CD14-positive monocyte (primary cell): ENCODE data around the gene GRIK5. TPM values are rescaled to one million over a fixed set of nuclear protein-coding genes. Genes with fewer than 3 reads are reported as not detected.

Experiments
- DNase-seq, 3 donors: peaks; one replicate each; pipeline ENCODE4 v3.0.0-alpha.2; 2011 to 2022
- H2AFZ ChIP-seq: 2 replicates; pipeline ENCODE4 v1.6.0; 2012; ENCODE audit warnings: mild to moderate bottlenecking, low read depth, low read length, inconsistent platforms; ENCODE audit not compliant: insufficient read depth, poor library complexity, severe bottlenecking
- H3K27ac ChIP-seq, 2 donors: 1 replicate in 1 of 2; 2 replicates in 1 of 2; pipeline ENCODE4 v1.5.1; 2012 to 2013; ENCODE audit warnings: low read length in 2 of 2, control low read depth in 1 of 2, inconsistent platforms in 1 of 2, low read depth in 1 of 2, mild to moderate bottlenecking in 1 of 2
- H3K27me3 ChIP-seq, 2 donors: one replicate each; pipeline versions ENCODE4 v1.6.0 to v1.6.1; 2011 to 2013; ENCODE audit warnings: low read length in 2 of 2; ENCODE audit not compliant: control insufficient read depth in 2 of 2, insufficient read depth in 2 of 2
- H3K36me3 ChIP-seq, 2 donors: replicated peaks in 1 of 2; 1 replicate in 1 of 2; 2 replicates in 1 of 2; pipeline versions ENCODE4 v1.5.1 to v1.6.1; 2012 to 2013; ENCODE audit warnings: low read length in 2 of 2, control low read depth in 1 of 2, inconsistent platforms in 1 of 2, mild to moderate bottlenecking in 1 of 2; ENCODE audit not compliant: insufficient read depth in 2 of 2, control insufficient read depth in 1 of 2
- H3K4me1 ChIP-seq, 2 donors: 1 replicate in 1 of 2; 2 replicates in 1 of 2; pipeline versions ENCODE4 v1.5.1 to v1.6.1; 2012 to 2013; ENCODE audit warnings: low read length in 2 of 2, control low read depth in 1 of 2, inconsistent platforms in 1 of 2, mild to moderate bottlenecking in 1 of 2, moderate library complexity in 1 of 2; ENCODE audit not compliant: insufficient read depth in 2 of 2, control insufficient read depth in 1 of 2
- H3K4me2 ChIP-seq: replicated peaks from 2 replicates; pipeline ENCODE3; 2012; ENCODE audit warnings: low read length, moderate library complexity, mild to moderate bottlenecking; ENCODE audit not compliant: poor library complexity, severe bottlenecking; ENCODE audit errors: extremely low read depth
- H3K4me3 ChIP-seq, 3 experiments: fragments of 200-600 bp in 1 of 3; sonication (generic) in 1 of 3; replicated peaks in 1 of 3; 1 replicate in 2 of 3; 2 replicates in 1 of 3; pipeline ENCODE4 v1.5.1; 2011 to 2013; ENCODE audit warnings: low read length in 3 of 3, mild to moderate bottlenecking in 3 of 3, control low read depth in 2 of 3, low read depth in 2 of 3, inconsistent platforms in 1 of 3, moderate library complexity in 1 of 3
- H3K79me2 ChIP-seq: 2 replicates; pipeline ENCODE4 v1.6.0; 2012; ENCODE audit warnings: mild to moderate bottlenecking, control low read depth, inconsistent platforms, low read length, moderate library complexity; ENCODE audit not compliant: insufficient read depth
- H3K9ac ChIP-seq: 2 replicates; pipeline ENCODE4 v1.6.0; 2017; ENCODE audit warnings: low read length, mild to moderate bottlenecking; ENCODE audit not compliant: insufficient read depth, poor library complexity, severe bottlenecking
- H3K9me3 ChIP-seq, 2 donors: replicated peaks in 1 of 2; 1 replicate in 1 of 2; 2 replicates in 1 of 2; pipeline versions ENCODE4 v1.5.1 to v1.6.1; 2012 to 2013; ENCODE audit warnings: low read length in 2 of 2, control low read depth in 1 of 2; ENCODE audit not compliant: control insufficient read depth in 1 of 2, insufficient read depth in 1 of 2
- H4K20me1 ChIP-seq: 2 replicates; pipeline ENCODE4 v1.6.0; 2012; ENCODE audit warnings: mild to moderate bottlenecking, low read length, control low read depth, moderate library complexity; ENCODE audit not compliant: insufficient read depth
- H3K27ac Mint-ChIP-seq, 7 donors: one replicate each; pipeline ENCODE4 v1.8.0; 2020; ENCODE audit warnings: mild to moderate bottlenecking in 7 of 7, mixed read lengths in 7 of 7, moderate library complexity in 6 of 7, inconsistent platforms in 2 of 7
- H3K27me3 Mint-ChIP-seq, 3 donors: one replicate each; pipeline ENCODE4 v1.8.0; 2021 to 2022; ENCODE audit warnings: low read depth in 3 of 3, mild to moderate bottlenecking in 3 of 3, mixed read lengths in 3 of 3, moderate library complexity in 3 of 3, inconsistent platforms in 1 of 3
- H3K36me3 Mint-ChIP-seq, 2 donors: one replicate each; pipeline ENCODE4 v1.8.0; 2020; ENCODE audit warnings: mixed read lengths in 2 of 2, inconsistent platforms in 1 of 2, mild to moderate bottlenecking in 1 of 2
- H3K4me1 Mint-ChIP-seq: one replicate; pipeline ENCODE4 v1.8.0; 2020; ENCODE audit warnings: mild to moderate bottlenecking, mixed read lengths
- H3K4me3 Mint-ChIP-seq, 2 donors: one replicate each; pipeline ENCODE4 v1.8.0; 2020; ENCODE audit warnings: mild to moderate bottlenecking in 2 of 2, mixed read lengths in 2 of 2, moderate library complexity in 1 of 2
- H3K9me3 Mint-ChIP-seq, 7 donors: one replicate each; pipeline ENCODE4 v1.8.0; 2020 to 2022; ENCODE audit warnings: mixed read lengths in 7 of 7, mild to moderate bottlenecking in 6 of 7, moderate library complexity in 6 of 7, inconsistent platforms in 2 of 7
- CTCF ChIP-seq: fragments of 200-600 bp; IDR thresholded peaks from one replicate; pipeline ENCODE4 v1.8.0; 2022; ENCODE audit warnings: antibody characterized with exemption, mild to moderate bottlenecking
- WGBS: methylation state at CpG from one replicate; pipeline ENCODE4 v1.1.5; 2013; ENCODE audit warnings: missing lambda C conversion rate; ENCODE audit not compliant: insufficient coverage; 5-methylcytosine and 5-hydroxymethylcytosine counted together
- intact Hi-C, 2 donors: fragments of 100-400 bp; cut with micrococcal nuclease; formaldehyde crosslinking; loops; one replicate each; pipeline versions ENCODE4 v1.15.0 to v1.15.1; 2023
- polyA plus RNA-seq, 3 donors: library from polyadenylated mRNA; depleted of rRNA in 1 of 3; unstranded in 2 of 3; stranded (reverse) in 1 of 3; fragments of 300-500 nt in 2 of 3; fragments of >200 nt in 1 of 3; fragmentation: Illumina TruSeq in 2 of 3; gene quantifications; 1 replicate in 2 of 3; 2 replicates in 1 of 3; pipeline ENCODE4 v1.2.3, GENCODE V29; 2012 to 2021

GRIK5 gene
- polyA plus RNA-seq, 3 donors: 0.12 to 0.28 TPM; not detected in 1

DNA sequence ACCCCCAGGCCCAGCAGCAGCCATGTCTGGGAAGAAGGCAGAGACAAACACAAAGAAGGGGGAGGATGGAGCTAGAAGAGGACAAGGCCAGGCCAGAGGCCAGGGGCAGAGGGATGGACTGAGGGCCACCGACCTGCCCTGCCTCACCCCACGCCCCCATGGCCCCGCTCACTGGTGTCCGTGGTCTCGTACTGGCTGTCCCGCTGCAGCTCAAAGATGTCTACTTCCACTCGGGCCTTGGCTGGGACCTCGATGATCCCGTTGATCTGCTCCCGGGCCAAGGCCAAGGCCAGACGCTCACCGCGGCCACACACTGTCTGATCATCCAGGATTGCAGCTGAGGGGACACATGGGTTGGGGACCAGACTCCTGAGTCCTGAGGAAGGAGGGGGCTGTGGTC, 5.0 kb downstream of the GRIK5 start:
- Mint-ChIP-seq H3K27me3 (peaks cover 0 to 3% (median 2%) of the 10 kb centered on the region in 3 donors), H3K4me3 (no peak overlapping the region), H3K36me3 (no peaks in the 10 kb centered on the region), H3K4me1 (no peaks in the 10 kb centered on the region), H3K27ac (no peak overlapping the region), H3K9me3 (no peaks in the 10 kb centered on the region)
- no peaks in the 10 kb centered on the region for H4K20me1 ChIP-seq
- no peak overlapping the region for H3K4me3 ChIP-seq
- no peak overlapping the region for H2AFZ ChIP-seq
- H3K27me3 ChIP-seq: peaks cover 0 to 16% of the 10 kb centered on the region in 2 donors
- no peak for DNase-seq
- 98% methylated on average over 13 of the region's 13 CpGs for WGBS
- H3K36me3 ChIP-seq: no peaks in the 10 kb centered on the region
- H3K79me2 ChIP-seq: no peaks in the 10 kb centered on the region
- peaks cover 14 to 15% of the 10 kb centered on the region in 2 donors for H3K4me1 ChIP-seq
- H3K9me3 ChIP-seq: no peaks in the 10 kb centered on the region
- no peak for TF ChIP-seq CTCF
- no peak overlapping the region for H3K4me2 ChIP-seq
- intact Hi-C loops: no loop called here
- H3K27ac ChIP-seq: no peak overlapping the region
- H3K9ac ChIP-seq: no peak overlapping the region

GRCh38 chr19:42064432-42064831, 5.6 kb downstream of the GRIK5 start:
- Histone ChIP-seq H3K79me2 (no peaks in the 10 kb centered on the region), H3K27ac (no peak overlapping the region), H3K4me2 (no peak overlapping the region), H3K36me3 (no peaks in the 10 kb centered on the region), H3K27me3 (peaks cover 0 to 13% of the 10 kb centered on the region in 2 donors), H3K9me3 (no peaks in the 10 kb centered on the region), H3K4me3 (no peak overlapping the region), H3K4me1 (peaks cover 8 to 9% of the 10 kb centered on the region in 2 donors), H4K20me1 (no peaks in the 10 kb centered on the region), H3K9ac (no peak overlapping the region), H2AFZ (no peak overlapping the region)
- H3K9me3 Mint-ChIP-seq: no peaks in the 10 kb centered on the region
- H3K4me1 Mint-ChIP-seq: no peaks in the 10 kb centered on the region
- H3K27ac Mint-ChIP-seq: no peak overlapping the region
- DNase-seq: no peak
- WGBS: 97% methylated on average over 6 of the region's 6 CpGs
- H3K4me3 Mint-ChIP-seq: no peak overlapping the region
- no peaks in the 10 kb centered on the region for H3K36me3 Mint-ChIP-seq
- intact Hi-C loops: no loop called here
- H3K27me3 Mint-ChIP-seq: no peaks in the 10 kb centered on the region
- no peak for TF ChIP-seq CTCF
